Heart left ventricle (tissue), 16 donors: ENCODE results near the gene NBAS. TPM values are rescaled to one million over a fixed set of nuclear protein-coding genes. Genes with fewer than 3 reads are reported as not detected.

Experiments used
- ATAC-seq, 4 donors: fragments of 200-7000 bp; cut with Tn5 transposase; one replicate each; pipeline ENCODE4 v1.9.1; 2020 to 2022; ENCODE audit warnings: moderate library complexity in 4 of 4, mild to moderate bottlenecking in 3 of 4, moderate number of reproducible peaks in 1 of 4
- DNase-seq, 5 donors: peaks; one replicate each; pipeline ENCODE4 v3.0.0-alpha.2; 2020
- H3K27ac ChIP-seq, 12 donors: fragments of 200-600 bp; sonication (generic) in 4 of 12; one replicate each; pipeline versions ENCODE4 v1.5.0 to v1.8.0; 2016 to 2022; ENCODE audit warnings: mild to moderate bottlenecking in 2 of 12
- H3K27me3 ChIP-seq, 9 donors: fragments of 200-600 bp; sonication (generic) in 2 of 9; one replicate each; pipeline versions ENCODE4 v1.5.1 to v1.8.0; 2016 to 2022; ENCODE audit warnings: mild to moderate bottlenecking in 3 of 9
- H3K36me3 ChIP-seq, 9 donors: fragments of 200-600 bp; sonication (generic) in 2 of 9; one replicate each; pipeline versions ENCODE4 v1.5.0 to v1.8.0; 2018 to 2022; ENCODE audit warnings: mild to moderate bottlenecking in 2 of 9
- H3K4me1 ChIP-seq, 12 donors: fragments of 200-600 bp; sonication (generic) in 4 of 12; one replicate each; pipeline versions ENCODE4 v1.5.0 to v1.8.0; 2016 to 2022; ENCODE audit warnings: mild to moderate bottlenecking in 3 of 12
- H3K4me3 ChIP-seq, 12 donors: fragments of 200-600 bp; sonication (generic) in 4 of 12; one replicate each; pipeline versions ENCODE4 v1.5.0 to v1.8.0; 2017 to 2022; ENCODE audit warnings: mild to moderate bottlenecking in 9 of 12, moderate library complexity in 4 of 12
- H3K9me3 ChIP-seq, 12 donors: fragments of 200-600 bp; sonication (generic) in 4 of 12; one replicate each; pipeline versions ENCODE4 v1.5.0 to v1.8.0; 2016 to 2022; ENCODE audit warnings: mild to moderate bottlenecking in 1 of 12
- CTCF ChIP-seq, 12 donors: fragments of 200-600 bp; sonication (generic) in 4 of 12; IDR thresholded peaks; one replicate each; pipeline versions ENCODE4 v1.5.0 to v1.8.0; 2018 to 2022; ENCODE audit warnings: antibody characterized with exemption in 12 of 12, mild to moderate bottlenecking in 5 of 12
- POLR2A ChIP-seq, 2 donors: fragments of 450-650 bp; IDR thresholded peaks; one replicate each; pipeline ENCODE4 v1.6.1; 2017; ENCODE audit warnings: antibody characterized with exemption in 2 of 2, mild to moderate bottlenecking in 2 of 2, moderate library complexity in 2 of 2
- WGBS, 4 donors: extraction: QIAGEN DNeasy Blood & Tissue Kit in 2 of 4; methylation state at CpG; one replicate each; pipeline versions ENCODE4 v1.1.5 to v1.1.7; 2013 to 2018; 5-methylcytosine and 5-hydroxymethylcytosine counted together
- intact Hi-C, 10 donors: fragments of 100-400 bp; cut with DNase I; formaldehyde crosslinking; loops; one replicate each; pipeline versions ENCODE4 v1.11.1 to v1.14.2; 2022
- polyA plus RNA-seq, 2 donors: library from polyadenylated mRNA; stranded (reverse); fragments of 200-250 nt; gene quantifications; one replicate each; pipeline ENCODE4 v1.2.3, GENCODE V29; 2013
- total RNA-seq, 9 donors: library from RNA; depleted of rRNA in 2 of 9; stranded (reverse); fragments of >200 nt in 2 of 9; fragmentation: NEBNext Ultra II Directional in 3 of 9; extraction: Animal tissue kit (Norgen Biotek cat#: 25700) in 3 of 9; gene quantifications; one replicate each; pipeline versions ENCODE4 v1.1.0 to v1.2.4, GENCODE V29; 2016 to 2023
- donor health status: ischemic (EF 13 %, LVEDD 7.1; RV severe dilation, severe dysfunction).
- donor health status: healthy with polysubstance abuse.
- donor health status: DM: no; HTN: yes; CAD: no.
- donor health status: DM: no; HTN: no; CAD: no.
- donor health status: ischemic (EF 25% LVEDD 6.9; RV normal size, moderate dysfunction).
- donor health status: ischemic (EF 25% LVEDD 5.7; RV mildly dilated, moderate dysfunction).
- donor health status: healthy.
- donor health status: DM: yes; HTN: yes; CAD: no.
- donor health status: ischemic (EF 35%, LVEDD 5.7; RV mildly dilated, moderate dysfunction).
- donor health status: nonischemic (EF 11% LVEDD 7.7; RV severe dilation, severe dysfunction).
- donor health status: DM: yes; HTN: yes; CAD: no.
- donor health status: PGD.
- donor health status: ischemic (EF 29% LVEDD 5.4; RV normal size, mild dysfunction).
- donor health status: nonischemic (EF 23%, LVEDD 6.1; RV moderate dilation, normal function).

Gene NBAS
- total and polyA plus RNA-seq, 11 donors, result 23.1 to 63.0 (median 50.5) TPM

- Histone ChIP-seq H3K27me3 (no peaks in the 10 kb centered on the region), H3K4me3 (no peak overlapping the region), H3K4me1 (no peaks in the 10 kb centered on the region), H3K9me3 (peaks cover 0 to 3% (median 0%) of the 10 kb centered on the region in 12 donors), H3K27ac (no peak overlapping the region), H3K36me3 (no peaks in the 10 kb centered on the region)
- WGBS, 4 donors, result 92 to 95% (median 93%) methylated on average over 1 of the region's 1 CpG
- ATAC-seq (no peak), DNase-seq (no peak)
- no peak for TF ChIP-seq CTCF (IDR thresholded peaks at IDR 0.05)
- no peak for TF ChIP-seq POLR2A (IDR thresholded peaks at IDR 0.05)
- intact Hi-C loops, result no loop called here
These were observed 360.1 kb downstream of the NBAS start for GRCh38 chr2:15201009-15201408.

GRCh38 chr2:15200581-15200980 lies 360.6 kb downstream of the NBAS start:
- no peak for TF ChIP-seq POLR2A (IDR thresholded peaks at IDR 0.05)
- no peak for TF ChIP-seq CTCF (IDR thresholded peaks at IDR 0.05)
- DNase-seq (no peak), ATAC-seq (no peak)
- Histone ChIP-seq H3K36me3 (no peaks in the 10 kb centered on the region), H3K4me3 (no peak overlapping the region), H3K27me3 (no peaks in the 10 kb centered on the region), H3K27ac (no peak overlapping the region), H3K4me1 (no peaks in the 10 kb centered on the region), H3K9me3 (peaks cover 0 to 3% (median 0%) of the 10 kb centered on the region in 12 donors)
- intact Hi-C loops, result no loop called here

- Histone ChIP-seq H3K36me3 (no peaks in the 10 kb centered on the region), H3K4me3 (no peak overlapping the region), H3K27me3 (no peaks in the 10 kb centered on the region), H3K9me3 (no peaks in the 10 kb centered on the region), H3K4me1 (no peaks in the 10 kb centered on the region), H3K27ac (no peak overlapping the region)
- TF ChIP-seq CTCF (IDR thresholded peaks at IDR 0.05), result no peak
- no peak for TF ChIP-seq POLR2A (IDR thresholded peaks at IDR 0.05)
- 91 to 92% (median 91%) methylated on average over 3 of the region's 3 CpGs for WGBS, 4 donors
- ATAC-seq (no peak), DNase-seq (no peak)
- intact Hi-C loops, result no loop called here
These were observed 363.1 kb downstream of the NBAS start for GRCh38 chr2:15198051-15198450.

- WGBS, 4 donors, result 94 to 95% (median 95%) methylated on average over 4 of the region's 4 CpGs
- Histone ChIP-seq H3K4me3 (no peak overlapping the region), H3K27me3 (no peaks in the 10 kb centered on the region), H3K4me1 (no peaks in the 10 kb centered on the region), H3K9me3 (no peaks in the 10 kb centered on the region), H3K36me3 (no peaks in the 10 kb centered on the region), H3K27ac (no peak overlapping the region)
- intact Hi-C loops, result no loop called here
- DNase-seq (no peak), ATAC-seq (no peak)
- no peak for TF ChIP-seq CTCF (IDR thresholded peaks at IDR 0.05)
These were observed 365.3 kb downstream of the NBAS start for GRCh38 chr2:15195813-15196212.
